ENCODE results near the gene CD6. TPM values are rescaled to one million over a fixed set of nuclear protein-coding genes. Genes with fewer than 3 reads are reported as not detected.

Gene CD6
- total RNA-seq, 1 donor from 2014 or later = 0.70 TPM

GRCh38 chr11:61066645-61067044 is 95.2 kb downstream of the CD6 start:
- Mint-ChIP-seq H3K27me3 (peaks cover 2% of the 10 kb centered on the region), H3K9me3 (no peaks in the 10 kb centered on the region), H3K4me1 (ENCODE audit: unreplicated experiment) (peaks cover 33% of the 10 kb centered on the region), H3K4me3 (no peak overlapping the region), H3K27ac (no peak overlapping the region), H3K36me3 (no peaks in the 10 kb centered on the region)
- DNase-seq (ENCODE audit: extremely low spot score, unreplicated experiment) = peak; percentile 32
- TF ChIP-seq CTCF (conservative IDR thresholded peaks at IDR 0.05) = no peak

GRCh38 chr11:61067782-61068446 is 96.4 kb downstream of the CD6 start:
- Mint-ChIP-seq H3K4me1 (ENCODE audit: unreplicated experiment) (peaks cover 33% of the 10 kb centered on the region), H3K9me3 (no peaks in the 10 kb centered on the region), H3K4me3 (no peak overlapping the region), H3K36me3 (no peaks in the 10 kb centered on the region), H3K27ac (peak overlapping the region; percentile 36), H3K27me3 (no peaks in the 10 kb centered on the region)
- no peak for TF ChIP-seq CTCF (conservative IDR thresholded peaks at IDR 0.05)
- peak; percentile 42 for DNase-seq (ENCODE audit: extremely low spot score, unreplicated experiment)

GRCh38 chr11:61068581-61068980 is 97.1 kb downstream of the CD6 start:
- Mint-ChIP-seq H3K4me1 (ENCODE audit: unreplicated experiment) (peaks cover 33% of the 10 kb centered on the region), H3K9me3 (no peaks in the 10 kb centered on the region), H3K27ac (peak overlapping the region; percentile 36), H3K36me3 (no peaks in the 10 kb centered on the region), H3K4me3 (no peak overlapping the region), H3K27me3 (no peaks in the 10 kb centered on the region)
- no peak for TF ChIP-seq CTCF (conservative IDR thresholded peaks at IDR 0.05)
- DNase-seq (ENCODE audit: extremely low spot score, unreplicated experiment) = no peak

GRCh38 chr11:61069427-61069826 is 97.9 kb downstream of the CD6 start:
- H3K27me3 Mint-ChIP-seq = no peaks in the 10 kb centered on the region
- DNase-seq (ENCODE audit: extremely low spot score, unreplicated experiment) = no peak
- H3K4me1 Mint-ChIP-seq (ENCODE audit: unreplicated experiment) = peaks cover 33% of the 10 kb centered on the region
- no peaks in the 10 kb centered on the region for H3K36me3 Mint-ChIP-seq
- no peak overlapping the region for H3K4me3 Mint-ChIP-seq
- TF ChIP-seq CTCF (conservative IDR thresholded peaks at IDR 0.05) = no peak
- no peaks in the 10 kb centered on the region for H3K9me3 Mint-ChIP-seq
- no peak overlapping the region for H3K27ac Mint-ChIP-seq

Other genes starting within 250 kb of the CD6 start
- gene MS4A18, start 247.0 kb upstream of the CD6 start, total RNA-seq (ENCODE audit: low replicate concordance) = 0.75 and 3.5 TPM in 2 replicates
- 0.27 TPM in 1 of 2 replicates, not detected in the other for gene MS4A15, start 214.8 kb upstream of the CD6 start, total RNA-seq (ENCODE audit: low replicate concordance)
- gene MS4A10, start 186.3 kb upstream of the CD6 start, total RNA-seq (ENCODE audit: low replicate concordance) = not detected in 2 replicates
- gene CCDC86, start 129.6 kb upstream of the CD6 start, total RNA-seq (ENCODE audit: low replicate concordance) = 25.2 and 31.1 TPM in 2 replicates
- gene PTGDR2, start 115.7 kb upstream of the CD6 start, total RNA-seq (ENCODE audit: low replicate concordance) = 2.6 and 7.9 TPM in 2 replicates
- gene ZP1, start 104.1 kb upstream of the CD6 start, total RNA-seq (ENCODE audit: low replicate concordance) = not detected in 2 replicates
- gene PRPF19, start 65.1 kb upstream of the CD6 start, total RNA-seq (ENCODE audit: low replicate concordance) = 105 and 120 TPM in 2 replicates
- 83.0 and 97.5 TPM in 2 replicates for gene TMEM109, start 57.5 kb upstream of the CD6 start, total RNA-seq (ENCODE audit: low replicate concordance)
- gene TMEM132A, start 47.2 kb upstream of the CD6 start, total RNA-seq (ENCODE audit: low replicate concordance) = 162 and 218 TPM in 2 replicates
- gene SLC15A3, start 19.5 kb upstream of the CD6 start, total RNA-seq (ENCODE audit: low replicate concordance) = 2.3 and 3.5 TPM in 2 replicates
- not detected in 2 replicates for gene CD5, start 130.8 kb downstream of the CD6 start, total RNA-seq (ENCODE audit: low replicate concordance)
- gene VPS37C, start 189.7 kb downstream of the CD6 start, total RNA-seq (ENCODE audit: low replicate concordance) = 27.8 and 42.1 TPM in 2 replicates
- 1.3 TPM in 1 of 2 replicates, not detected in the other for gene PGA3, start 231.8 kb downstream of the CD6 start, total RNA-seq (ENCODE audit: low replicate concordance)